ENCODE results near the gene CFAP54. TPM values are rescaled to one million over a fixed set of nuclear protein-coding genes. Genes with fewer than 3 reads are reported as not detected.

Gene CFAP54
- total RNA-seq, 6 experiments from 2014 or later = 0.09 to 0.34 (median 0.13) TPM

- no peak for DNase-seq
These were observed 43.4 kb upstream of the CFAP54 start for GRCh38 chr12:96445691-96446583.

GRCh38 chr12:96447256-96447655 lies 42.1 kb upstream of the CFAP54 start:
- H3K4me1 ChIP-seq = no peaks in the 10 kb centered on the region
- H3K9me3 ChIP-seq = no peaks in the 10 kb centered on the region
- intact Hi-C loops (cut with DNase I) = no loop called here
- ATAC-seq (no peak), DNase-seq (no peak)
- H3K36me3 ChIP-seq = no peaks in the 10 kb centered on the region
- no peak overlapping the region for H3K27ac ChIP-seq
- TF ChIP-seq POLR2A (IDR thresholded peaks at IDR 0.05) = no peak
- no peak for TF ChIP-seq CTCF (IDR thresholded peaks at IDR 0.05)
- H3K4me3 ChIP-seq = no peak overlapping the region
- no peaks in the 10 kb centered on the region for H3K27me3 ChIP-seq
- WGBS (ENCODE audit: insufficient coverage, low coverage, low lambda C conversion rate, missing lambda C conversion rate) = 86% methylated on average over 3 of the region's 3 CpGs

More at GRCh38 chr12:96445691-96446583, 43.4 kb upstream of the CFAP54 start:
- Histone ChIP-seq H3K9me3 (no peaks in the 10 kb centered on the region), H3K4me3 (no peak overlapping the region), H3K27me3 (no peaks in the 10 kb centered on the region), H3K36me3 (no peaks in the 10 kb centered on the region), H3K27ac (peak overlapping the region; percentile 44 to 61 (median 54)), H3K4me1 (no peaks in the 10 kb centered on the region)
- intact Hi-C loops (cut with DNase I) = no loop called here
- WGBS (ENCODE audit: insufficient coverage, low coverage, low lambda C conversion rate, missing lambda C conversion rate) = 32% methylated on average over 6 of the region's 6 CpGs
- TF ChIP-seq CTCF (IDR thresholded peaks at IDR 0.05) = no peak
- TF ChIP-seq POLR2A (IDR thresholded peaks at IDR 0.05) = no peak
- ATAC-seq = peak; percentile 86 to 92 (median 91)

GRCh38 chr12:96448300-96448699 lies 41.1 kb upstream of the CFAP54 start:
- no peak for TF ChIP-seq POLR2A (IDR thresholded peaks at IDR 0.05)
- no peak for TF ChIP-seq CTCF (IDR thresholded peaks at IDR 0.05)
- Histone ChIP-seq H3K9me3 (no peaks in the 10 kb centered on the region), H3K4me1 (no peaks in the 10 kb centered on the region), H3K27ac (no peak overlapping the region), H3K36me3 (no peaks in the 10 kb centered on the region), H3K4me3 (no peak overlapping the region), H3K27me3 (no peaks in the 10 kb centered on the region)
- intact Hi-C loops (cut with DNase I) = no loop called here
- DNase-seq = no peak
- peak in 2 of 4 donors; percentile 50 to 53 for ATAC-seq
- whole genome bisulfite sequencing (ENCODE audit: insufficient coverage, low coverage, low lambda C conversion rate, missing lambda C conversion rate) = 77% methylated on average over 3 of the region's 3 CpGs

GRCh38 chr12:96452261-96452922 lies 37.0 kb upstream of the CFAP54 start:
- no peaks in the 10 kb centered on the region for H3K27me3 ChIP-seq
- H3K36me3 ChIP-seq = no peaks in the 10 kb centered on the region
- no peak overlapping the region for H3K4me3 ChIP-seq
- intact Hi-C loops (cut with DNase I) = no loop called here
- H3K4me1 ChIP-seq = no peaks in the 10 kb centered on the region
- no peak for ATAC-seq
- H3K9me3 ChIP-seq = no peaks in the 10 kb centered on the region
- no peak for DNase-seq
- H3K27ac ChIP-seq = no peak overlapping the region
- TF ChIP-seq POLR2A (IDR thresholded peaks at IDR 0.05) (no peak), CTCF (IDR thresholded peaks at IDR 0.05) (no peak)
- 54% methylated on average over 3 of the region's 3 CpGs for WGBS (ENCODE audit: insufficient coverage, low coverage, low lambda C conversion rate, missing lambda C conversion rate)
